Stimulated activated CD8-positive, alpha-beta memory T cell treated with anti-CD3 and anti-CD28 coated beads, Interleukin-12 subunit alpha, Interleukin-12 subunit beta, amount 100 ng/mL, for 1 hour (primary cell): Measurements from ENCODE around the gene MEGF10.
"Not testable (repeated sequence)": the region's sequence is repeated elsewhere in the genome, so short reads cannot be mapped to it uniquely, and the experiment has no call there.

ENCODE experiments used
- DNase-seq: peaks from one replicate; pipeline ENCODE4 v3.0.0-alpha.2; 2020; ENCODE audit warnings: low read depth

MEGF10 gene

DNA sequence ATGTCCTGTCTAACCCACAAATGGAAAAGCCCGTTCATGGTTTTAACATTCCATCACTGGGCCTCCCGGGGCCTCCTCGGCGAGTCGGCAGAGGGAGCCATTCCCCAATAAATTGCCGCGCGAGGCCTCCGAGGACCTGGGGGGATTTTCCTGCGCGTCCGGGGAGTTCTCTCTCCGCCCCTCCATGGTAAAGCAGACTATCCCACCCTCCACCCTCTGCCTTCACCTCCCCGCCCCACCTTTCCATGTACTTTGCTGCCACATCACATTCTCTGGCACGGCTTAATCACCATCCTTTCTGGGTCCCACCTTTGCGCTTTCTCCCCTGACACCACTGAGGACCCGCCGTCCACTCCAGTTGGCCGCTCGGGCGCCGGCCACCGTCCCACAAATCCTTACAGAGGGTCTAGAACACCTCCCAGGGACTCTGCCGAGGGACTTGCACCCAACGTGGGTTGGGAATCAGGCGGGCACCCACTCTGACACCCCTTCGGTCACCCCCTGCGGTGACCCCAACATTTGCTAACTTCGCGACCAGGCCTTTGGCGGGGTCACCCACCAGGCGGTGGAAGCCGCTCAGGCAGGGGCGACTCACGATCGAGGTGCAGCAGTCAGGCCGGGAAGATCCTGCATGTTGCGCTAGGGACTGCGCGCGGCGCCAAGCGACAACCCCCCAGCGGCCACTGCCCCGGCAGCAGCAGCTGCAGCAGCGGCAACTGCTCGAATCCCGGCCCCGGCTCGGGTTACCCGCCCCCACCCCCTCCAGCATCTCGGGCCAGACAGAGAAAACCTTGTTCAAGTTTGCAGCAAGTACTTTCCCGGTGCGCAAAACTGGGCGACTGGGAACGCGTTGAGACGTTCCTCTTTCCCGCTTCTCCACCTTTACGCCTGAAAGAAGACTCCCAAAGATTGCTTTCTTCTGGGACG is at the start of gene MEGF10:
Gene MEGF10 (plus strand): TSS at position 778 of the 927 bp plus-strand sequence. CDS start 40,513 bp downstream, outside the sequence.
- no peak for DNase-seq

DNA sequence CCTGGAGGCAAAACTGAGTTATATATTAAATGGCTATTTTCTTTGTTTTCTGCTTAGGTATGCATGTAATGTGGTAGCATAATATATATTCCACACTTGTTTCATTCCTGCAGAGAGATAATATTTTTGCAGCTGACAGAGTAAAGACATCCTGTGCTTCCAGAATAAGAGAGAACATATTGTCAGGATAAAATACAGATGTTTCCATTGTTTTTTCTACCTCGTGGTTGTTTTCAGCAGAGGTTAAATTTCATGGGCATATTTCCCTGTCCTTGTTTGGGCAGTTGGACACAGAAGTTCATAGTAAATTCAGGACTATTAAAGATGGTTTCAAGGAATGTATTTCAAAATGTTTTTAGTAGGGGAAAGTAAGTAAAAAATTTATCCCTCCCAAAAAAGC is 47.6 kb upstream of the MEGF10 start:
- DNase-seq, result no peak

DNA sequence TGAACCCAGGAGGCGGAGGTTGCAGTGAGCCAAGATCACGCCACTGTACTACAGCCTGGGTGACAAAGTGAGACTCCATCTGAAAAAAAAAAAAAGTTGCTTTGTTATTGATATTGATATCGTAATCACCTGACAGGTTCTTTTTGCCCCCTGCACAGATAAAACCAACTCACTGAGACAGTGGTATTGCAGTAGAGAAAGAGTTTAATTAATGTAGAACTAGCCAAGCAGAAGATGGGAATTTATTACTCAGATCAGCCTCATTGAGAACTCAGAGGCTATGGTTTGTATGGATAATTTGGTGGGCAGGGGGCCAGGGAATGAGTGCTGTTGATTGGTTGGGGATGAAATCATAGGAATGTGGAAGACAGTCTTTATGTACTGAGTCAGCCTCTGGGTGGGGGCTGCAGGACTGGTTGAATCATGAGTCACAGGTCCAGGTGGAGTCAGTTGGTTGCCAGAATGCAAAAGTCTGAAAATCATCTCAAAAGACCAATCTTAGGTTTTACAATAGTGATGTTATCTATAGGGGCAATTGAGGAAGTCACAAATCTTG is 35.8 kb upstream of the MEGF10 start:
- no peak for DNase-seq

DNA sequence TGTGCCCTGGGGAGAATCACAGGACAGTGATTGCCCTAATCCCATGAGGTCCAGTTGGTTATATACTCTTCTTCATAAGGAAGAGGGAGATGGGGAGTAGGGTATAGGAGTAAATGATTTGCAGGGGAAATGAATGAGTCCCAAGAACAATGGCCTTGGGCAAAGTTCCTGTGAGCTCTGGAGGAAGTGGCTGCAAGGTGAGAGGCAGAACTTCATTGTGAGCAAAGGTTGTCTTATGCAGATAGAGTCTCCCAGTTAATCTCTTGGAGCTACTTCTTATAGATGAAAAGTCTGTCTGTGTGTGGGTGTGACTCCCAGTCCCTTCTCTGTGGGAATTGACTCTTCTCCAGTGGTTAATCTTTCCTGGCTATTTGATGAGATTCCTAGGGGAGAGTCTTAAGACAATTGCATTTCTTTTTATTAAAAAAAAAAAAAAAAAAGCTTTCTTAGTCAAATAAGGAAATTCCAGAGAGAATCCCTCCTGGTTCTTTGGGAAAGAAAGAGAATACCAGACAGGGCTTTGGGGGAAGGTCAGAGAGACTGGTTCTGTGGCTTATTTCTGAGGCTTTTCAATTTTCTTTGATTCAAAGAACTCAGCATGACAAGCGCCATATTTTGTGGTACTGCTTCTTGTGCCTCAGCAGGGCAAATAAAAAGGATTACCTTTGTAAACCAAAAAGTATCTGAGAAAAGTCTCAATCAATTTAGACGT is 33.6 kb upstream of the MEGF10 start:
- DNase-seq, result no peak

DNA sequence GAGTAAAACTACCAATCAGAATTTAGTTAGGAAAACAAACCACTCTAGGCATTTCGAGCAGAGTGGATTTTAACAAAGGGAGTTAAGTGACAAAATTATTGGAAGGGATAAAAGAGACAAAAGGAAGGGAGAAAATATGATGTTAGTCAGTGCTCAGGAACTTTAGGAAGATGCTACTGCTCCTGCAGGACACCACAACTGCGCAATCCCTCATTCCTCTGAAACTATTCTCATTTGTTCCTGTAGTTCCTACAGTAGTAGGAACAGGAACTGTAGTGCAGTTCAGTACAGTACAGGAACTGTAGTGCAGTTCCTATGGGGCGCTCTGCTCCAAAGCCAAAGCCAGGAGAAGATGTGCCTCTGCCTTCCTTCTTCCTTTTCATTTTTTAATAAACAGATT is 29.9 kb upstream of the MEGF10 start:
- no peak for DNase-seq

DNA sequence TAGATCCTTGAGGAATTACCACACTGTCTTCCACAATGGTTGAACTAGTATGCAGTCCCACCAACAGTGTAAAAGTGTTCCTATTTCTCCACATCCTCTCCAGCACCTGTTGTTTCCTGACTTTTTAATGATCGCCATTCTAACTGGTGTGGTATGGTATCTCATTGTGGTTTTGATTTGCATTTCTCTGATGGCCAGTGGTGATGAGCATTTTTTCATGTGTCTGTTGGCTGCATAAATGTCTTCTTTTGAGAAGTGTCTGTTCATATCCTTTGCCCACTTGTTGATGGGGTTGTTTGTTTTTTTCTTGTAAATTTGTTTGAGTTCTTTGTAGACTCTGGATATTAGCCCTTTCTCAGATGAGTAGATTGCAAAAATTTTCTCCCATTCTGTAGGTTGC is 25.1 kb upstream of the MEGF10 start:
- DNase-seq, result not testable (repeated sequence)

DNA sequence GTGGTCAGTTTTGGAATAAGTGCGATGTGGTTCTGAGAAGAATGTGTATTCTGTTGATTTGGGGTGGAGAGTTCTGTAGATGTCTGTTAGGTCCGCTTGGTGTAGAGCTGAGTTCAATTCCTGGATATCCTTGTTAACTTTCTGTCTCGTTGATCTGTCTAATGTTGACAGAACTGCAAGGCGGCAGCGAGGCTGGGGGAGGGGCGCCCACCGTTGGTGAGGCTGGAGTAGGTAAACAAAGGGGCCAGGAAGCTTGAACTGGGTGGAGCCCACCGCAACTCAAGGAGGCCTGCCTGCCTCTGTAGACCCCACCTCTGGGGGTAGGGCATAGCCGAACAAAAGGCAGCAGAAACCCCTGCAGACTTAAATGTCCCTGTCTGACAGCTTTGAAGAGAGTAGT is 22.3 kb upstream of the MEGF10 start:
- DNase-seq, result not testable (repeated sequence)

DNA sequence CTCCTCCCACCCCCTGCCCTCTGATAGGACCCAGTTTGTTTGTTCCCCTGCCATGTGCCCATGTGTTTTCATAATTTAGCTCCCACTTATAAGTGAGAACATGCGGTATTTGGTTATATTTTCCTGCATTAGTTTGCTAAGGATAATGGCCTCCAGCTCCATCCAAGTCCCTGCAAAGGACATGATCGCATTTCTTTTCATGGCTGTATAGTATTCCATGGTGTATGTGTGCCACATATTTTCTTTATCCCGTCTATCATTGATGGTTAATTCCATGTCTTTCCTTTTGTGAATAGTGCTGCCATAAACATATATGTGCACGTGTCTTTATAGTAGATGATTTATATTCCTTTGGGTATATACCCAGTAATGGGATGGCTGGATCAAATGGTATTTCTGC is 19.9 kb upstream of the MEGF10 start:
- not testable (repeated sequence) for DNase-seq

DNA sequence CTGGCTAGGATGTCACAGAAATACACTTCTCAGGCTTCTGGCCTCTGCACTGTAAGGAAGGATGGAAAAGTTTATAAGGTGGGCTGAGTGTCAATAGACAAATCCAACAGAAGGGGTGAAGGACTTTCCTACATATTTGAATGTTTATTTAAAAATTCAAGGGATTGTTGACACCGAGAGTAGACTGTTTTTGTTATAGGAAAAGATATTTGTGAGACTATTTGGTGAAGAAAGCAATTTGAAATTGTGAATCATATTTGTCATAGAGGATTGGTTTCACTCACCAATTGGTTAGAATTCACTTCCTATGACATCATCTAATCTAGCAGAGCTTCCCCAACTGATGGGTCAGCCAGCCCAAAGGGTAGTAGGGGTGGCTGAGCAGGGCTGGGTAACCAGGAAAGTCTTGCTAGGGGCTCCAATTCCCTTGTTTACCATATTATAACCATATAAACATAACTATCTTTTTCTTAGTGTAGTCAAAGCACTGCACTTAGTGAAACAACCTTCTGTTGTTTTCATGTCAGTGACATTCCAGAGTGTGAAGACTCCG is 14.9 kb upstream of the MEGF10 start:
- DNase-seq, result no peak

DNA sequence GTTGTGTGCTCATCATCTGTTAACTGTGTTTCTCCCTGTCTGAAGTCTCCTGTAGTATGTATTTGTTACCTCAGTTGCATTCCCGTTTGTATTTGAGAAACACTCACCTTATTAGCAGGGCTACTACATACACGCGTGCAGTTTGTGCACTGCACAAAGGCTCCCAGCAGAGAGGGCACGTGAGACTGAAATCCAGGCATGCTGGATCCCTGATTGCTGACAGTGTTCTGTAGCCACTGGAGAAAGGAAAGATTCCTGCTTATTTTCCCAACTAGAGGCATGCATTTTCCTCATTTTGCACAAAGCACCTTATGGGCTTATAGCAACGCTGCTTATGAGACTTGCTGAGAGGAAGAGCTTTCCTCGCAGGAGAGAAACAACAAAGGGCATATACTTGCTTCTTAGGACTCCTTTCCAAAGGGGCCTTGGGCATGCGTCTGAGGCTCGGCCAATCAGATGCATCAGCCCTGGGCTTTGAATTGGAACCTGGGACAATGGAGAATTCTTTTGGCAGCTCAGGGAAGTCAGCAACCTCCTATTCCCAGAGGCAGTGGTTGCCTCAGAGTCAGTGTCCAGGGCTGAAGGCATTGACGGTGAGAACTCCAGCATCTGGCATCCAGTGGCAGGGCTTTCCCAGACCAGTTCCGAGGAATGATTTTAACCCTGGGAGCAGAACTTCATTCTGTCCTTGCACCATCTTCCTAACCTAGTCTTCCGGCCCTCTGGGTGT is 9.9 kb upstream of the MEGF10 start:
- no peak for DNase-seq

DNA sequence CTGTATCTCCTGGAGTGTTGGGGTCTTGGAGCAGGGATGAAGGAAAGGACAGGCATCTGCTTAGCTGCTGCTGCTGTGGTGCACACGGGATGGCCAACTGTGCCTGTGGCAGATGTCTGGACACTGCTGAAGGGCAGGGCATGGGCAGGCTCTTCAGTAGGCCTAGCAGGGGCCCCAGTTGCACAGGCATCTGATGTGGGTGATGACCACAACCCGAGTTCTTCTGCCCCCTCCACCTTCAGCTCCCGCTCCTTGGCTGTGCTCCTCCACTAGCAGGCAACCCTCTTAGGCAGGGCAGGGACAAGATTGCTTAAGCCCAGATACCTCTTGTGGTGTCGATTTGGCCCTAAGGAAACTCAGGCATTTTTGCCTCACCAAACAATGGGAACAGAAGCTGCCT is 9.0 kb upstream of the MEGF10 start:
- no peak for DNase-seq

DNA sequence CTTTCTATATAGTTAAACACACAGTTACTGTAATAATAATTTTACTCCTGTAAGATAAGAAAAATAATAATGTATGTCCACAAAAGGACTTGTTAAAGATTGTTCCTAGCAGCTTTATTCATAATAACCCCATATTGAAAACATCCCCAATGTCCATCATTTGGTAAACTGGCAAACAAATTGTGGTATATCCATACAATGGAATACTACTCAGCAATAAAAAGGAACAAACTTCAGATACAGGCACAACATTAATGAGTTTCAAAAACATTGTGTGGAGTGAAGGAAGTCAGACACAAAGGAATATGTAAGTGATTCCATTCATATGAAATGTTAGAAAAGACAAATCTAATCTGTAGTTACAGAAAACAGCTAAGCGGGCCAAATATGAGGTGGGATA is 1.9 kb upstream of the MEGF10 start:
- no peak for DNase-seq

DNA sequence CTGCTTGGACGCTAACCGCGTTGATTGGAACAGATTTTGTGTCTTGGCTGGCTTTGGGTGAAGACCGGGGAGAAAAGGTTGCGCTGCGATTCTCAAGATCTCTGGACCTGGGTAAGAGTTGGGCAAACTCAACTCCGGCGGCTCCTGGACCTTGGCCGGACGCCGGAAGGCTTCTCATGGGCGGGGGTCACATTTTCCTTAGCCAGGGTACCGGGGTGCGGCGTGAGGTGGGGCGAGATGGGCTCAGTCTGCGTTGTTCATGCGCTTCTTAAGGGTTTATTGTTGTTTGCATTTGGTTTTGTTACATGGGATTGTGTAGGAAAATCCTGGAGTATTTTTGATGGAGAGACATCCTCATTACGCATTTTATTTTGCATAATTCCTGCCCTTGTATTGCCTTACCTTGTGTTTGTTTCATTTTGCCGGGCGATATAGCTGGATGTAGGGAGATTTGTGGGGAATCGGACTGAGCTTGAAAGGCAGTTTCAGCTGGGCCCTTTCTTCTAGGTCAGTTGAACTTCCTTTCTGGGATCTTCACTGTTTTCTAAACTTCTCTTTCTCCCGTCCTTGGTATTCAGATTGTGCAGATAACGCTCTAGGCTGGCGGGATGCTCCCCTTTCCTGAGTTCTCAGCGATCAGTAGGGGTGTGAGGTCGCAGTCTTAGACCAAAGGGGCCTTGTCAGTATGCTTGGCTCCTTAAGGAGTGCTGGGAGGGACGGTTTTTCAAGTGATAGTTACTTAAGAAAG is 524 bp downstream of the MEGF10 start:
- no peak for DNase-seq

DNA sequence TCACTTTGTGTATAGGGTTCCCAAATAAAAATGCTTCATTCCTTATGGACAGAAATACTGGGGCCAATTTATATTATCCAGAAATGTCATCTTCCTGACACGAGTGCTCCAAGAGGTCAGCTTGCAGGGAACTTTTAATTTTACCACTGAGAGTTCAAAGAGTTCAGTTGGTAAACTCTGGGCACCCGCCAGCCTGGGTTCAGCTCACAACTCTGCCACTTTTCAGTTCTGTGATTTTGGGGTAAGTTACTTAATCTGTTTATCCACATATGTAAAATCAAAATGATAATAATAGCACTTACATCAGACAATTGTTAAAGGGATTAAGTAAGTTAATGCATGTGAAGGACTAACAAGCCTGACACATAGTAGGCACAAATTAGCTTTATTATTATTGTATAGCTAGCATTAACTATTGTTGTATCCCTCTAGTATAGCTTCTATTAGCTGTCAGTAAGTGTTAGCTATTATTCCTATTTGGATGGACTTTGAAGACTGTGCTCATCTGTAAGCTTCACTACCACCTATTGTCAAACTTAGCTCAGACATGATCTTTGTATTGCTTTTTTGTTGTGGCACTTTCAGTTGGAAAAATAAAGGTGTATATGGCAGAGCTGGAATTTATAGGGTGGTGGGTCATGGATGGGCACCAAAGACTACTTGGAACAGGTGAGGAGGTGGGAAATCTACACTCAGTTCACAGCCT is 1.6 kb downstream of the MEGF10 start:
- DNase-seq, result no peak

DNA sequence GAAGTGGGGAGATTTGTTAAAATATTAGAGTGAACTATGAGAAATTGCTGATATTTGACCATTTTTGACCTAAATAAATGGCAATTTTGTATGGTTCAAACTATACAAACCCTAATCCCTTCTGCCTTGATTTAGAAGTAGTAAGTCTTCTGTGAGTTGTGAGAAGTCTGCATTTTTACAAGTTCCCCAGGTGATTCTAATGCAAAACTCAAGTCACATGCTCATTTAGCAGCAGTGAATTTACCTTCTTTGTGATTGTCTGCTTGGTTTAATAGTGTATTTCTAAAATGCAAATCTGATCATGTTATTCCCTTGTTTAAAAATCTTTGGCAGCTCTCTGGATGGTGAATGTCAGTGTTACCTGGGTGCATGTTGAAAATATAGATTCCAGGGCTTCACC is 2.8 kb downstream of the MEGF10 start:
- DNase-seq, result no peak

DNA sequence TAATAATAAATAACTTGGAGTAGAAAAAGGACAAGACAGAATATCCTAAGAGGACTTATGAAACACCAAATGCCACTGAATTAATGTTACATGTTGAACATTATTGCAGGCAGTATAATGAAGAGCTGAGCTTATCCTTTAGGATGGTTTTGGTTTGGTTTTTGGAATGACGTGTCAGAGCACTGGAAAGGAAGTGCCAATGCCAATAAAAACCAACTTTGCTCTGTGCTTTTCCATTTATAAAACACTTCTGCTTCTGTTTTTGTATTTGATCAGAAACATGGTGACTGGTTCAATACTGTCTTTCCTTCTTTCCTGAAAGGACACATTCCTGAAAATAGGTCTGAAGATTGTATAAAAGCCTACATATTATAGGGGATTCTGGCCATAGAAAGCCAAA is 4.2 kb downstream of the MEGF10 start:
- no peak for DNase-seq

DNA sequence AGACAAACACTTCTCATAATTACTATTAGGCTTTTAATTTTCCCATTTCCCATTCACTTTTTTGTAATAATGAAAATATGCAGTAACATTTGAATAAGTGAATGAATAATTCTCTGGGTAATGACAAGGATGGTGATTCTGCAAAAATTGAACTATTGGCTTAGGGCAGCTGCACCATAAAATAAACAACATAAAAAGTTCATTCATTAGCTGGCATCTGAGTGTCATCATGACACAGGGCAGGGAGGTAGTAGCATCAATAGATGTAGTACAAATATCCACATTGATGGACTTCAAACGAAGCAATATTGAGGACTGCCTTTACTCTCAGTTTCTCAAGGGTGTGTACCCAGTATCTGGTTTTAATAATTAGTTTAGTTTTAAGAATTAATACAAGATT is 4.9 kb downstream of the MEGF10 start:
- DNase-seq, result no peak

DNA sequence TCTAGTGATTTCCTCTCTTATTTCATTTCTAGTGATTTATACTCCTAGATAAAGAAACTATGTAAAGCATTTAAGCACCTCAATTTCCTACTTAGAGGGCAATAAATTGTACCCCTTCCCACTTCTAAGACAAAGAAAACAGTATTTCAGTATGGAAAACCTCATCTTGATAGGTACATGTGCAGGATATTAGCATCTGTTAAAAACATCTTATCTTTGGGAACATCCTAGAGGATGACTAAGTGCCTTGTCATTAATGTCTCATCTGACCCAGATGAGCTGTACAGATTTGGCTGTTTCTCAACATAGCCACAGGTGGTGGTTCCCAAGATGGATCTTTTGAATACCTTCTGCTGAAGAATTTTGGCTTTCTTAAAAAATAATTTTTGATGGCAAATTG is 5.7 kb downstream of the MEGF10 start:
- DNase-seq, result no peak

DNA sequence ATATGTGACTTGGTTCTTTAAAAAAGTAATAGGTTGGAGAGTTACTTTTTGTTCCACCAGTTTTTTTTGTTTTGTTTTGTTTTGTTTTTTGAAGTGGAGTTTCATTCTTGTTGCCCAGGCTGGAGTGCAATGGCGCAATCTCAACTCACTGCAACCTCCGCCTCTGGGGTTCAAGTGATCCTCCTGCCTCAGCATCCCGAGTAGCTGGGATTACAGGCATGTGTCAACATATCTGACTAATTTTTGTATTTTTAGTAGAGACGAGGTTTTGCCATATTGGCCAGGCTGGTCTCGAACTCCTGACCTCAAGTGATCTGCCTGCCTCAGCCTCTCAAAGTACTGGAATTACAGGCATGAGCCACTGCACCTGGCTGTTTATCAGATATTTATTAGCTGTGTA is 6.3 kb downstream of the MEGF10 start:
- not testable (repeated sequence) for DNase-seq

DNA sequence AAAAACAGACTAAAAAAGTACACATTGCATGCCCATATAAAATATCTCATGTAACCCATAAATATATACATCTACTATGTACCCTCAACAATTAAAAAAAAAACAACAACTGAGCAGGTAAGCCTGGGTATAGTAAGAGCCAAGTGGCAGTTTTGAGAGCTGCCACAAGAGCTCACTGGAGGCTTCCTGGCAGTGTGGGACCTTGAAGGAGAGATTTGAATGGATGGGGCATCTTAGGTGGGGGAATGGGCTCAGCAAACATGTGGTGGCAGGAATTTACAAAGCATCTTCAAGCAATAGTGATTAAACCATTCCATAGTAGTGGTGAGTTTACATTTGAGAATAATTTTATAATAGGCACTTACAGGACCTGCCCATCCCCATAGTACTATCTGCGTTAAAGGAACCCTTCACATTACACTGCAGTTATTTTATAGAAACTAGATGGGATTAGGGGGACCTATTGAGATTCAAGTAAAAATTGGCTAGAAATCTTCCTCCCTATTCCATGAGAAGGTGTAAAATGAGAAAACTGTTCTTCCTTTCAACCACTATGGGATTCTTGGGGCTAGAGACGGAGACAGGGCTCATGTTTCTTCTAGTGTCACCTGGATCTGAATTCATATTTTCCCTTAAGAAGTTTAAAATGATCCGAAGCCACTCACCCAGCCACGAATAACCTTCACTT is 6.9 kb downstream of the MEGF10 start:
- no peak for DNase-seq
